Kidney epithelial cell (primary cell): Measurements from ENCODE around the gene IRF3. TPM values are rescaled to one million over a fixed set of nuclear protein-coding genes. Genes with fewer than 3 reads are reported as not detected.

ENCODE experiments used
- DNase-seq: peaks from one replicate; pipeline ENCODE4 v3.0.0-alpha.2; 2010; ENCODE audit warnings: low read depth
- H3K27me3 ChIP-seq: 2 replicates; pipeline ENCODE4 v1.6.0; 2011; ENCODE audit warnings: low read length; ENCODE audit not compliant: control insufficient read depth, insufficient read depth
- H3K36me3 ChIP-seq: 2 replicates; pipeline ENCODE4 v1.5.1; 2011; ENCODE audit warnings: low read length; ENCODE audit not compliant: control insufficient read depth, insufficient read depth
- H3K4me3 ChIP-seq: 2 replicates; pipeline ENCODE4 v1.5.1; 2011; ENCODE audit warnings: low read depth, mild to moderate bottlenecking, control low read depth, low read length
- CTCF ChIP-seq: IDR thresholded peaks from 2 replicates; pipeline ENCODE4 v1.5.1; 2011; ENCODE audit warnings: mild to moderate bottlenecking, moderate library complexity, low read length, control low read depth, inconsistent platforms; ENCODE audit not compliant: insufficient read depth, poor library complexity, severe bottlenecking
- total RNA-seq: library from RNA; depleted of rRNA; stranded (reverse); fragments of >200 nt; gene quantifications from 2 replicates; pipeline ENCODE4 v1.2.3, GENCODE V29; 2015

Gene IRF3
- 47.3 and 66.6 TPM in 2 replicates for total RNA-seq

GRCh38 chr19:49665351-49666119 lies at the start of gene IRF3, which contains the start of gene BCL2L12:
Gene IRF3, minus strand, starts transcription at chr19:49665857. Its CDS starts 1,019 bp downstream, at chr19:49664838.
Gene BCL2L12, plus strand, starts transcription at chr19:49665933. Its CDS starts 760 bp downstream, at chr19:49666693.
- no peaks in the 10 kb centered on the region for H3K27me3 ChIP-seq
- H3K36me3 ChIP-seq = no peaks in the 10 kb centered on the region
- peak; percentile 90 for DNase-seq
- peak within 1 kb of the TSS; percentile 84 for H3K4me3 ChIP-seq
- TF ChIP-seq CTCF = no peak

- no peak for TF ChIP-seq CTCF
- DNase-seq = no peak
- H3K27me3 ChIP-seq = no peaks in the 10 kb centered on the region
- no peaks in the 10 kb centered on the region for H3K36me3 ChIP-seq
- no peak overlapping the region for H3K4me3 ChIP-seq
These were observed 47.7 kb upstream of the IRF3 start for GRCh38 chr19:49713236-49713845.

- no peak for DNase-seq
- no peaks in the 10 kb centered on the region for H3K36me3 ChIP-seq
- H3K27me3 ChIP-seq = no peaks in the 10 kb centered on the region
- no peak overlapping the region for H3K4me3 ChIP-seq
- no peak for TF ChIP-seq CTCF
These were observed 46.8 kb upstream of the IRF3 start for GRCh38 chr19:49712397-49712859.

- no peak overlapping the region for H3K4me3 ChIP-seq
- peak; percentile 28 for DNase-seq
- no peak for TF ChIP-seq CTCF
- H3K36me3 ChIP-seq = no peaks in the 10 kb centered on the region
- H3K27me3 ChIP-seq = no peaks in the 10 kb centered on the region
These were observed 44.8 kb upstream of the IRF3 start for GRCh38 chr19:49710372-49710951.

GRCh38 chr19:49705919-49706318 lies 40.3 kb upstream of the IRF3 start:
- Histone ChIP-seq H3K27me3 (peaks cover 6% of the 10 kb centered on the region), H3K36me3 (no peaks in the 10 kb centered on the region), H3K4me3 (no peak overlapping the region)
- TF ChIP-seq CTCF = no peak
- DNase-seq = no peak
